PC-3 (cell line): ENCODE results near the gene MMP20.

ENCODE experiments used
- EZH2 ChIP-seq: fragments of 300-600 bp; sonication (generic); IDR thresholded peaks from one replicate; pipeline ENCODE4 v1.6.1; 2017; ENCODE audit warnings: antibody characterized with exemption, mild to moderate bottlenecking, low read length; ENCODE audit not compliant: unreplicated experiment
- TF ChIP-seq, protein P1 (sequence below): fragments of 300-600 bp; sonication (generic); conservative IDR thresholded peaks from 2 replicates; pipeline ENCODE4 v1.5.1; 2017; ENCODE audit warnings: antibody characterized with exemption, low read depth, mild to moderate bottlenecking, low read length

DNA sequence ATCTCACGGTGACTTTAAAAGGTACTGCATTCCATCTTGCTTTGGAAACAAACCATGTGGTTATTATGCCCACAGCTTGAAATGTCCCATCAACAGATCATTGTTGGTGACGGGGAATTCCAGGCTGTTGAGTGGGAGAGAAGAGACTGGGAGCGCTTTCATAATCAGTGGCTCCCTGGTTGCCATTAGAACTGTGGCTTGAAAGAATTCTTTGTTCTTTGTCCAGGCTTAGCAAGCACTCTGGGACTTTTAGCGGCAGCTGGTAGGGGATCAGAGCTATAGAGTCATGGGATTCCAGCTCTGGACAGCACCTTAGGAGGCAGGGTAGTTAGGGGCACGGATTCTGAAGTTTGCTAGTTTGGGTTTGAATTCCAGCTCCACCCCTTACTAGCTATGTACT, 22.0 kb downstream of the MMP20 start:
- TF ChIP-seq, protein P1, sequence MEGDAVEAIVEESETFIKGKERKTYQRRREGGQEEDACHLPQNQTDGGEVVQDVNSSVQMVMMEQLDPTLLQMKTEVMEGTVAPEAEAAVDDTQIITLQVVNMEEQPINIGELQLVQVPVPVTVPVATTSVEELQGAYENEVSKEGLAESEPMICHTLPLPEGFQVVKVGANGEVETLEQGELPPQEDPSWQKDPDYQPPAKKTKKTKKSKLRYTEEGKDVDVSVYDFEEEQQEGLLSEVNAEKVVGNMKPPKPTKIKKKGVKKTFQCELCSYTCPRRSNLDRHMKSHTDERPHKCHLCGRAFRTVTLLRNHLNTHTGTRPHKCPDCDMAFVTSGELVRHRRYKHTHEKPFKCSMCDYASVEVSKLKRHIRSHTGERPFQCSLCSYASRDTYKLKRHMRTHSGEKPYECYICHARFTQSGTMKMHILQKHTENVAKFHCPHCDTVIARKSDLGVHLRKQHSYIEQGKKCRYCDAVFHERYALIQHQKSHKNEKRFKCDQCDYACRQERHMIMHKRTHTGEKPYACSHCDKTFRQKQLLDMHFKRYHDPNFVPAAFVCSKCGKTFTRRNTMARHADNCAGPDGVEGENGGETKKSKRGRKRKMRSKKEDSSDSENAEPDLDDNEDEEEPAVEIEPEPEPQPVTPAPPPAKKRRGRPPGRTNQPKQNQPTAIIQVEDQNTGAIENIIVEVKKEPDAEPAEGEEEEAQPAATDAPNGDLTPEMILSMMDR: no peak
- no peak for TF ChIP-seq EZH2
